Stomach (tissue), 9 donors: ENCODE results near the gene STAC3. TPM values are rescaled to one million over a fixed set of nuclear protein-coding genes. Genes with fewer than 3 reads are reported as not detected.

Source experiments
- DNase-seq, 2 donors: peaks; one replicate each; pipeline versions ENCODE4 v3.0.0 to v3.0.0-alpha.2; 2013 to 2019
- H3K27ac ChIP-seq, 5 donors: fragments of 200-600 bp in 4 of 5; sonication (generic) in 4 of 5; one replicate each; pipeline ENCODE4 v1.5.1; 2013 to 2019; ENCODE audit warnings: mild to moderate bottlenecking in 1 of 5, moderate library complexity in 1 of 5
- H3K27me3 ChIP-seq, 3 donors: fragments of 200-600 bp; sonication (generic); one replicate each; pipeline ENCODE4 v1.5.1; 2017 to 2019; ENCODE audit warnings: mixed run types in 1 of 3
- H3K36me3 ChIP-seq, 4 donors: fragments of 200-600 bp; sonication (generic); 1 replicate in 3 of 4; 2 replicates in 1 of 4; pipeline ENCODE4 v1.5.1; 2016 to 2019
- H3K4me1 ChIP-seq, 4 donors: fragments of 200-600 bp; sonication (generic); one replicate each; pipeline ENCODE4 v1.5.1; 2016 to 2019
- H3K4me3 ChIP-seq, 4 donors: fragments of 200-600 bp; sonication (generic) in 3 of 4; one replicate each; pipeline ENCODE4 v1.5.1; 2016 to 2019; ENCODE audit warnings: mild to moderate bottlenecking in 1 of 4
- H3K9me3 ChIP-seq, 4 donors: fragments of 200-600 bp; sonication (generic); one replicate each; pipeline ENCODE4 v1.5.1; 2016 to 2019
- CTCF ChIP-seq, 7 experiments: fragments of 450-650 bp in 4 of 7; fragments of 200-600 bp in 3 of 7; sonication (generic) in 3 of 7; IDR thresholded peaks; one replicate each; pipeline ENCODE4 v1.5.1; 2016 to 2019; ENCODE audit warnings: antibody characterized with exemption in 7 of 7, control low read depth in 2 of 7, mild to moderate bottlenecking in 1 of 7
- EP300 ChIP-seq: sonication (generic); formaldehyde crosslinking; IDR thresholded peaks from one replicate; pipeline ENCODE4 v1.6.1; 2017; ENCODE audit warnings: antibody characterized with exemption
- POLR2A ChIP-seq, 4 donors: fragments of 450-650 bp; IDR thresholded peaks; one replicate each; pipeline ENCODE4 v1.6.1; 2016; ENCODE audit warnings: antibody characterized with exemption in 4 of 4, control low read depth in 2 of 4, mild to moderate bottlenecking in 1 of 4, moderate library complexity in 1 of 4
- POLR2AphosphoS5 ChIP-seq, 3 donors: sonication (generic); formaldehyde crosslinking; IDR thresholded peaks; one replicate each; pipeline ENCODE4 v1.6.1; 2016; ENCODE audit warnings: antibody characterized with exemption in 3 of 3
- WGBS, 5 donors: extraction: QIAGEN DNeasy Blood & Tissue Kit in 3 of 5; methylation state at CpG; one replicate each; pipeline versions ENCODE4 v1.1.5 to v1.1.7; 2013 to 2018; 5-methylcytosine and 5-hydroxymethylcytosine counted together
- intact Hi-C: fragments of 100-400 bp; cut with DNase I; formaldehyde crosslinking; loops from one replicate; pipeline ENCODE4 v1.15.1; 2023; ENCODE audit warnings: low total_unique reads
- polyA plus RNA-seq, 3 donors: library from polyadenylated mRNA; stranded (reverse); fragments of 200-250 nt; gene quantifications; one replicate each; pipeline ENCODE4 v1.2.3, GENCODE V29; 2013
- total RNA-seq, 5 donors: library from RNA; depleted of rRNA; stranded (reverse); fragments of >200 nt; gene quantifications; one replicate each; pipeline versions ENCODE4 v1.1.0 to v1.2.3, GENCODE V29; 2014 to 2016
- donor health status: healthy with polysubstance abuse.
- donor health status: Bipolar disorder and iron deficiency.
- donor health status: healthy.

The STAC3 gene
- total and polyA plus RNA-seq, 8 donors = 0.55 to 5.1 (median 2.3) TPM; not detected in 1

- no peak for DNase-seq
These were observed 27.5 kb downstream of the STAC3 start for GRCh38 chr12:57223191-57224165.

GRCh38 chr12:57222286-57223190, 28.4 kb downstream of the STAC3 start:
- peaks cover 50 to 99% (median 94%) of the 10 kb centered on the region in 3 donors for H3K27me3 ChIP-seq
- WGBS, 5 donors = 22 to 41% (median 26%) methylated on average over 7 to 13 of the region's 13 CpGs
- DNase-seq = no peak
- intact Hi-C loops = no loop called here
- H3K36me3 ChIP-seq = no peaks in the 10 kb centered on the region
- no peaks in the 10 kb centered on the region for H3K9me3 ChIP-seq
- H3K4me1 ChIP-seq = peaks cover 7 to 37% (median 30%) of the 10 kb centered on the region in 4 donors
- H3K4me3 ChIP-seq = no peak overlapping the region
- no peak overlapping the region for H3K27ac ChIP-seq
- TF ChIP-seq POLR2AphosphoS5 (IDR thresholded peaks at IDR 0.05) = no peak
- no peak for TF ChIP-seq EP300
- TF ChIP-seq POLR2A (IDR thresholded peaks at IDR 0.05) = no peak
- no peak for TF ChIP-seq CTCF (IDR thresholded peaks at IDR 0.05)

More at GRCh38 chr12:57223191-57224165, 27.5 kb downstream of the STAC3 start:
- peaks cover 5 to 34% (median 27%) of the 10 kb centered on the region in 4 donors for H3K4me1 ChIP-seq
- WGBS, 5 donors = 53 to 67% (median 59%) methylated on average over 19 to 22 of the region's 22 CpGs
- intact Hi-C loops = no loop called here
- H3K27ac ChIP-seq = no peak overlapping the region
- H3K9me3 ChIP-seq = no peaks in the 10 kb centered on the region
- peaks cover 44 to 90% (median 85%) of the 10 kb centered on the region in 3 donors for H3K27me3 ChIP-seq
- no peaks in the 10 kb centered on the region for H3K36me3 ChIP-seq
- no peak overlapping the region for H3K4me3 ChIP-seq
- TF ChIP-seq POLR2AphosphoS5 (IDR thresholded peaks at IDR 0.05) (no peak), EP300 (no peak), POLR2A (IDR thresholded peaks at IDR 0.05) (no peak), CTCF (IDR thresholded peaks at IDR 0.05) (no peak)

GRCh38 chr12:57221169-57221917, 29.6 kb downstream of the STAC3 start:
- peaks cover 47 to 100% (median 95%) of the 10 kb centered on the region in 3 donors for H3K27me3 ChIP-seq
- no peak for DNase-seq
- no peaks in the 10 kb centered on the region for H3K36me3 ChIP-seq
- intact Hi-C loops = no loop called here
- TF ChIP-seq CTCF (IDR thresholded peaks at IDR 0.05) (no peak), POLR2A (IDR thresholded peaks at IDR 0.05) (no peak), POLR2AphosphoS5 (IDR thresholded peaks at IDR 0.05) (no peak), EP300 (no peak)
- no peak overlapping the region for H3K4me3 ChIP-seq
- H3K4me1 ChIP-seq = peaks cover 12 to 39% (median 33%) of the 10 kb centered on the region in 4 donors
- no peak overlapping the region for H3K27ac ChIP-seq
- no peaks in the 10 kb centered on the region for H3K9me3 ChIP-seq
- WGBS, 5 donors = 9 to 16% (median 10%) methylated on average over 13 to 24 of the region's 24 CpGs
